Muscle of back (tissue), 10 donors: ENCODE results near the gene HERC6. TPM values are rescaled to one million over a fixed set of nuclear protein-coding genes. Genes with fewer than 3 reads are reported as not detected.

ENCODE experiments used
- polyA plus RNA-seq, 10 donors: library from polyadenylated mRNA; unstranded; fragments of 120-200 nt; gene quantifications; one replicate each; pipeline ENCODE4 v1.2.1, GENCODE V29; 2013; ENCODE audit not compliant: insufficient read length in 10 of 10

HERC6 gene
- polyA plus RNA-seq, 10 donors, result 0.82 to 2.1 (median 1.4) TPM

Other genes starting within 250 kb of the HERC6 start
- 1 to 10 TPM; 3.1 to 6.0 (median 4.4) TPM for gene ABCG2, start 220.2 kb upstream of the HERC6 start, polyA plus RNA-seq
- 10 to 100 TPM; 11.3 to 20.8 (median 14.6) TPM for gene PPM1K, start 94.3 kb upstream of the HERC6 start, polyA plus RNA-seq
- 1 to 10 TPM; 2.0 to 3.7 (median 2.6) TPM for gene HERC5, start 78.3 kb downstream of the HERC6 start, polyA plus RNA-seq
- gene PYURF, start 144.9 kb downstream of the HERC6 start, polyA plus RNA-seq, result 10 to 100 TPM; 63.9 to 79.5 (median 73.4) TPM
- 10 to 100 TPM; 11.0 to 23.3 (median 17.4) TPM for gene HERC3, start 213.6 kb downstream of the HERC6 start, polyA plus RNA-seq